HEK293 (cell line): ENCODE measurements around the gene AK8.

Experiments
- CTCF ChIA-PET: fragments of 350-600 bp; formaldehyde crosslinking; extraction: SDS; loops from one replicate; lab custom pipeline; 2021; ENCODE audit warnings: antibody characterized with exemption; lab: Yijun Ruan, JAX
- POLR2A ChIA-PET: fragments of 300-600 bp; formaldehyde crosslinking; extraction: SDS; loops from one replicate; lab custom pipeline; 2020; ENCODE audit warnings: antibody characterized with exemption, inconsistent platforms; lab: Yijun Ruan, JAX
- H3K27ac ChIP-seq: fragments of 200-500 bp; sonication (Bioruptor generic); 2 replicates; pipeline ENCODE4 v1.5.1; 2014; ENCODE audit warnings: low read depth, low read length, control low read depth, inconsistent platforms; ENCODE audit errors: extremely low read depth
- H3K36me3 ChIP-seq, 2 experiments: fragments of 200-500 bp in 1 of 2; sonication (Bioruptor generic) in 1 of 2; 1 replicate in 1 of 2; 2 replicates in 1 of 2; pipeline ENCODE4 v1.5.1; 2014 to 2017; ENCODE audit warnings: inconsistent platforms in 2 of 2, low read length in 2 of 2; ENCODE audit not compliant: control insufficient read depth in 2 of 2, insufficient read depth in 1 of 2
- H3K4me1 ChIP-seq: fragments of 200-500 bp; sonication (Bioruptor generic); 2 replicates; pipeline ENCODE4 v1.5.1; 2014; ENCODE audit warnings: mild to moderate bottlenecking, low read length, inconsistent platforms; ENCODE audit not compliant: control insufficient read depth, insufficient read depth
- H3K4me3 ChIP-seq: 2 replicates; pipeline ENCODE4 v1.5.1; 2011; ENCODE audit warnings: low read depth, mild to moderate bottlenecking, control low read depth, low read length, moderate library complexity
- H3K9me3 ChIP-seq: fragments of 200-500 bp; sonication (Bioruptor generic); 2 replicates; pipeline ENCODE4 v1.5.1; 2014; ENCODE audit warnings: low read depth, low read length, inconsistent platforms; ENCODE audit not compliant: control insufficient read depth, insufficient read depth
- KLF8 ChIP-seq: fragments of 450-650 bp; formaldehyde crosslinking; IDR thresholded peaks from 2 replicates; pipeline ENCODE4 v1.5.1; 2016; ENCODE audit warnings: missing biosample characterization, missing genetic modification characterization
- MEIS1 ChIP-seq: sonication (generic); formaldehyde crosslinking; IDR thresholded peaks from 2 replicates; pipeline ENCODE4 v1.8.1; 2022; ENCODE audit warnings: missing genetic modification reagents, mild to moderate bottlenecking, borderline replicate concordance
- OSR2 ChIP-seq: fragments of 450-650 bp; formaldehyde crosslinking; IDR thresholded peaks from 2 replicates; pipeline ENCODE4 v1.5.1; 2016; ENCODE audit warnings: missing biosample characterization, missing genetic modification characterization
- SP2 ChIP-seq: fragments of 450-650 bp; formaldehyde crosslinking; IDR thresholded peaks from 2 replicates; pipeline ENCODE4 v1.5.1; 2016; ENCODE audit warnings: missing biosample characterization, missing genetic modification characterization
- TCF7L2 ChIP-seq: IDR thresholded peaks from 2 replicates; pipeline ENCODE4 v1.6.1; 2011; ENCODE audit warnings: low read depth, mild to moderate bottlenecking, inconsistent platforms, low read length, moderate library complexity, borderline replicate concordance
- ZBTB7A ChIP-seq: fragments of 450-650 bp; formaldehyde crosslinking; IDR thresholded peaks from 2 replicates; pipeline ENCODE4 v1.5.1; 2016; ENCODE audit warnings: low read depth, missing biosample characterization, missing genetic modification characterization
- ZNF132 ChIP-seq: fragments of 450-650 bp; formaldehyde crosslinking; IDR thresholded peaks from 2 replicates; pipeline ENCODE4 v1.5.1; 2017; ENCODE audit warnings: missing biosample characterization, missing genetic modification characterization, borderline replicate concordance
- ZNF175 ChIP-seq: fragments of 450-650 bp; formaldehyde crosslinking; IDR thresholded peaks from 2 replicates; pipeline ENCODE4 v1.5.1; 2016; ENCODE audit warnings: missing biosample characterization, missing genetic modification characterization
- ZNF248 ChIP-seq: fragments of 450-650 bp; formaldehyde crosslinking; IDR thresholded peaks from 2 replicates; pipeline ENCODE4 v1.5.1; 2017; ENCODE audit warnings: missing biosample characterization, missing genetic modification characterization
- ZNF311 ChIP-seq: fragments of 450-650 bp; formaldehyde crosslinking; IDR thresholded peaks from 2 replicates; pipeline ENCODE4 v1.5.1; 2017; ENCODE audit warnings: missing biosample characterization, missing genetic modification characterization, borderline replicate concordance
- ZNF354C ChIP-seq: fragments of 450-650 bp; formaldehyde crosslinking; IDR thresholded peaks from 2 replicates; pipeline ENCODE4 v1.5.1; 2016; ENCODE audit warnings: missing biosample characterization, missing genetic modification characterization, low read depth, borderline replicate concordance
- ZNF362 ChIP-seq: fragments of 450-650 bp; formaldehyde crosslinking; IDR thresholded peaks from 2 replicates; pipeline ENCODE4 v1.5.1; 2016; ENCODE audit warnings: missing biosample characterization, missing genetic modification characterization
- ZNF416 ChIP-seq: fragments of 450-650 bp; formaldehyde crosslinking; IDR thresholded peaks from 2 replicates; pipeline ENCODE4 v1.5.1; 2016; ENCODE audit warnings: missing biosample characterization, missing genetic modification characterization
- ZNF555 ChIP-seq: fragments of 450-650 bp; formaldehyde crosslinking; conservative IDR thresholded peaks from 2 replicates; pipeline ENCODE4 v1.5.1; 2017; ENCODE audit warnings: missing biosample characterization, mild to moderate bottlenecking, missing genetic modification characterization, inconsistent platforms
- ZNF571 ChIP-seq: fragments of 450-650 bp; formaldehyde crosslinking; IDR thresholded peaks from 2 replicates; pipeline ENCODE4 v1.5.0; 2017; ENCODE audit warnings: missing biosample characterization, missing genetic modification characterization
- ZNF610 ChIP-seq: fragments of 450-650 bp; formaldehyde crosslinking; IDR thresholded peaks from 2 replicates; pipeline ENCODE4 v1.5.1; 2016; ENCODE audit warnings: missing biosample characterization, missing genetic modification characterization, borderline replicate concordance
- ZNF623 ChIP-seq: fragments of 450-650 bp; formaldehyde crosslinking; IDR thresholded peaks from 2 replicates; pipeline ENCODE4 v1.5.1; 2016; ENCODE audit warnings: missing biosample characterization, missing genetic modification characterization
- ZNF660 ChIP-seq: fragments of 450-650 bp; IDR thresholded peaks from 2 replicates; pipeline ENCODE4 v1.5.1; 2018; ENCODE audit warnings: missing biosample characterization, mild to moderate bottlenecking, missing genetic modification characterization
- ZNF777 ChIP-seq: fragments of 450-650 bp; formaldehyde crosslinking; IDR thresholded peaks from 2 replicates; pipeline ENCODE4 v1.5.1; 2017; ENCODE audit warnings: missing biosample characterization, missing genetic modification characterization, borderline replicate concordance
- ZNF785 ChIP-seq: fragments of 450-650 bp; formaldehyde crosslinking; IDR thresholded peaks from 2 replicates; pipeline ENCODE4 v1.5.1; 2016; ENCODE audit warnings: missing biosample characterization, missing genetic modification characterization
- ZNF792 ChIP-seq: fragments of 450-650 bp; formaldehyde crosslinking; IDR thresholded peaks from 2 replicates; pipeline ENCODE4 v1.5.1; 2016; ENCODE audit warnings: missing biosample characterization, missing genetic modification characterization
- TF ChIP-seq, protein P1 (sequence below): fragments of 450-650 bp; formaldehyde crosslinking; IDR thresholded peaks from 2 replicates; pipeline ENCODE4 v1.5.1; 2016; ENCODE audit warnings: missing biosample characterization, missing genetic modification characterization

The AK8 gene

GRCh38 chr9:132792547-132792946, 85.5 kb downstream of the AK8 start (continued):
- TF ChIP-seq ZNF792 (tag by site-specific recombination), result no peak
- TF ChIP-seq ZBTB7A (tag by site-specific recombination), result no peak
- no peak for TF ChIP-seq ZNF660 (tag by site-specific recombination)
- no peak for TF ChIP-seq ZNF571 (tag by site-specific recombination)
- TF ChIP-seq, protein P1, sequence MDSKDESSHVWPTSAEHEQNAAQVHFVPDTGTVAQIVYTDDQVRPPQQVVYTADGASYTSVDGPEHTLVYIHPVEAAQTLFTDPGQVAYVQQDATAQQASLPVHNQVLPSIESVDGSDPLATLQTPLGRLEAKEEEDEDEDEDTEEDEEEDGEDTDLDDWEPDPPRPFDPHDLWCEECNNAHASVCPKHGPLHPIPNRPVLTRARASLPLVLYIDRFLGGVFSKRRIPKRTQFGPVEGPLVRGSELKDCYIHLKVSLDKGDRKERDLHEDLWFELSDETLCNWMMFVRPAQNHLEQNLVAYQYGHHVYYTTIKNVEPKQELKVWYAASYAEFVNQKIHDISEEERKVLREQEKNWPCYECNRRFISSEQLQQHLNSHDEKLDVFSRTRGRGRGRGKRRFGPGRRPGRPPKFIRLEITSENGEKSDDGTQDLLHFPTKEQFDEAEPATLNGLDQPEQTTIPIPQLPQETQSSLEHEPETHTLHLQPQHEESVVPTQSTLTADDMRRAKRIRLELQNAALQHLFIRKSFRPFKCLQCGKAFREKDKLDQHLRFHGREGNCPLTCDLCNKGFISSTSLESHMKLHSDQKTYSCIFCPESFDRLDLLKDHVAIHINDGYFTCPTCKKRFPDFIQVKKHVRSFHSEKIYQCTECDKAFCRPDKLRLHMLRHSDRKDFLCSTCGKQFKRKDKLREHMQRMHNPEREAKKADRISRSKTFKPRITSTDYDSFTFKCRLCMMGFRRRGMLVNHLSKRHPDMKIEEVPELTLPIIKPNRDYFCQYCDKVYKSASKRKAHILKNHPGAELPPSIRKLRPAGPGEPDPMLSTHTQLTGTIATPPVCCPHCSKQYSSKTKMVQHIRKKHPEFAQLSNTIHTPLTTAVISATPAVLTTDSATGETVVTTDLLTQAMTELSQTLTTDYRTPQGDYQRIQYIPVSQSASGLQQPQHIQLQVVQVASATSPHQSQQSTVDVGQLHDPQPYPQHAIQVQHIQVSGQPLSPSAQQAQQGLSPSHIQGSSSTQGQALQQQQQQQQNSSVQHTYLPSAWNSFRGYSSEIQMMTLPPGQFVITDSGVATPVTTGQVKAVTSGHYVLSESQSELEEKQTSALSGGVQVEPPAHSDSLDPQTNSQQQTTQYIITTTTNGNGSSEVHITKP (tag by site-specific recombination), result no peak
- no peak for TF ChIP-seq ZNF610

DNA sequence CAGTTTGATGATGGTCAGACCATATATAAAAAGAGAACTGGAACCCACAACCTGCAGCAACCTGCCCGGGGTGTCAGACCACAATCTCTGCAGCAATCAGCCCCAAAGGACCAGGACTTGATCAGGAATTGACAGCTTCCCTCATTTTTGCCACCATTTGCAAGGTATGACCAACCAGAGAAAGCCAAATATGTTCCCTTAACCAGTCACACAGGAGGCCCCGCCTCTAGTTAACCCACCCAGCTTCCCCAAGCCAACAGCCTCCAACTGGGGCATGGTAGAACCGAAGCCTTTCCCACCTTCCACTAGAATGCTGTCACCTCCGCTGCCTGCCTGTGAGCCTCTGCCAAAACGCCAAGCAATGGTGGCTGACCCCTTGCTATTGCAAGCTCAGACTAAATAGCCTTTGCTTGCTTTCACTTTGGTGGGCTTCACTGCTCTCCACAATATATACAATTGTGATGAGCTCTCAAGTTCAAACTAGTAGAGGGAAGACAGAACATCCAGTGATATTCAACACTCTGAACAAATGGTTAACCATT, 86.3 kb downstream of the AK8 start:
- Histone ChIP-seq H3K4me1 (no peaks in the 10 kb centered on the region), H3K36me3 (no peaks in the 10 kb centered on the region), H3K4me3 (no peak overlapping the region), H3K9me3 (no peaks in the 10 kb centered on the region), H3K27ac (no peak overlapping the region)
- POLR2A ChIA-PET, result no interaction called here
- no peak for TF ChIP-seq ZNF311
- CTCF ChIA-PET, result no interaction called here

GRCh38 chr9:132789719-132790118, 88.4 kb downstream of the AK8 start:
- TF ChIP-seq ZNF248 (tag by site-specific recombination), result no peak
- no peak for TF ChIP-seq ZNF354C (tag by site-specific recombination)
- TF ChIP-seq ZNF416 (tag by site-specific recombination), result no peak
- no peak for TF ChIP-seq ZNF132 (tag by site-specific recombination)
- TF ChIP-seq MEIS1 (CRISPR knock-in tag), result no peak
- no peak for TF ChIP-seq ZNF555 (tag by site-specific recombination)
- TF ChIP-seq SP2, result no peak
- no peak for TF ChIP-seq ZNF362 (tag by site-specific recombination)
- no peak for TF ChIP-seq ZBTB7A (tag by site-specific recombination)
- TF ChIP-seq TCF7L2, result no peak
- TF ChIP-seq ZNF777 (tag by site-specific recombination), result no peak
- TF ChIP-seq ZNF785 (tag by site-specific recombination), result no peak
- TF ChIP-seq OSR2 (tag by site-specific recombination), result no peak
- TF ChIP-seq ZNF623 (tag by site-specific recombination), result no peak
- no peak for TF ChIP-seq ZNF175
- no peak for TF ChIP-seq KLF8 (tag by site-specific recombination)
- ChIA-PET POLR2A (no interaction called here), CTCF (interaction anchor here (0.6 to 0.8 kb wide), 3 partner anchors 10 to 26 kb away, joined by 3 read pairs; no protein-coding TSS in a partner anchor)
- no peaks in the 10 kb centered on the region for H3K36me3 ChIP-seq
- no peaks in the 10 kb centered on the region for H3K9me3 ChIP-seq
- no peaks in the 10 kb centered on the region for H3K4me1 ChIP-seq
- H3K27ac ChIP-seq, result no peak overlapping the region
- H3K4me3 ChIP-seq, result no peak overlapping the region
